ENCODE data around the gene CACNA1C. TPM values are rescaled to one million over a fixed set of nuclear protein-coding genes. Genes with fewer than 3 reads are reported as not detected.

The CACNA1C gene
- total and polyA plus RNA-seq, 2 of the 4 experiments (the other 2 are of a cell fraction): 1.6 to 2.6 TPM

GRCh38 chr12:2324387-2324786 lies 271.6 kb downstream of the CACNA1C start:
- CTCF ChIA-PET: no interaction called here
- peak overlapping the region; percentile 20 for H2AK9ac ChIP-seq (replicated peaks; ENCODE audit: low read depth, low read length, poor library complexity)
- no peak overlapping the region; the same call in 1 of the 2 replicates for H2AK5ac ChIP-seq (ENCODE audit: low read depth, low read length)
- H3K9me1 ChIP-seq (ENCODE audit: insufficient read depth, low read length): peaks cover 33% of the 10 kb centered on the region
- no peak overlapping the region for H3K18ac ChIP-seq (ENCODE audit: low read depth, low read length)
- H3K79me1 ChIP-seq (ENCODE audit: low read depth in 1 of 2, low read length in 2 of 2): peaks cover 0 to 15% of the 10 kb centered on the region in 2 experiments; a peak in 2 of 4 replicates
- no peak overlapping the region for H3K56ac ChIP-seq (ENCODE audit: extremely low read depth, insufficient read depth, low read length)
- no peak overlapping the region for H3K23ac ChIP-seq (ENCODE audit: low read depth, low read length)
- no peak for TF ChIP-seq BHLHE40 (IDR thresholded peaks at IDR 0.05; ENCODE audit: low read depth, low read length)
- TF ChIP-seq SMC3 (IDR thresholded peaks at IDR 0.05; ENCODE audit: low read depth, low read length): no peak
- TF ChIP-seq NFE2L2 (IDR thresholded peaks at IDR 0.05; ENCODE audit: low read depth, low read length): no peak
- TF ChIP-seq USF2 (IDR thresholded peaks at IDR 0.05; ENCODE audit: low read depth, low read length): no peak
- no peak for TF ChIP-seq CEBPB (IDR thresholded peaks at IDR 0.05; ENCODE audit: low read depth, low read length)
- no peak for TF ChIP-seq RCOR1 (IDR thresholded peaks at IDR 0.05; ENCODE audit: insufficient replicate concordance, low read length)
- no peak for TF ChIP-seq MXI1 (IDR thresholded peaks at IDR 0.05; ENCODE audit: borderline replicate concordance, low read depth, low read length)
- H2BK20ac ChIP-seq (ENCODE audit: low read depth, low read length): no peak overlapping the region
- no peaks in the 10 kb centered on the region for H3K9me3 ChIP-seq (ENCODE audit: control insufficient read depth, insufficient read depth, low read length)
- intact Hi-C loops (cut with micrococcal nuclease) (no loop called here), in situ Hi-C loops (cut with MboI; ENCODE audit: low sequenced_read_pairs) (no loop called here), dilution Hi-C loops (cut with HindIII; ENCODE audit: low sequenced_read_pairs, unreplicated experiment) (no loop called here)
- ATAC-seq (ENCODE audit: low read depth) (no peak), DNase-seq (no peak)
- H4K20me1 ChIP-seq (ENCODE audit: insufficient read depth, low read length): no peaks in the 10 kb centered on the region
- H3K4me2 ChIP-seq (ENCODE audit: low read depth, low read length): no peak overlapping the region
- BruUV-seq (replicated peaks): no TSS peak
- no peak overlapping the region for H3K14ac ChIP-seq (replicated peaks; ENCODE audit: low read depth, low read length)
- H2AFZ ChIP-seq (replicated peaks; ENCODE audit: low read length, poor library complexity): no peak overlapping the region
- peaks cover 19% of the 10 kb centered on the region for H3K4me1 ChIP-seq (ENCODE audit: control insufficient read depth, insufficient read depth, low read length)
- H2BK120ac ChIP-seq (ENCODE audit: low read depth, low read length): no peak overlapping the region
- no peak overlapping the region for H4K5ac ChIP-seq (ENCODE audit: low read depth, low read length)
- no peaks in the 10 kb centered on the region for H3K36me3 ChIP-seq (ENCODE audit: control insufficient read depth, insufficient read depth, low read length)
- H3K27ac ChIP-seq (ENCODE audit: insufficient read depth, low read length): no peak overlapping the region
- H3K4me3 ChIP-seq (ENCODE audit: insufficient read depth, low read depth, low read length): no peak overlapping the region
- no peak overlapping the region for H3K9ac ChIP-seq (ENCODE audit: low read depth, low read length)
- no peak overlapping the region for H4K91ac ChIP-seq (ENCODE audit: insufficient read depth, low read depth, low read length)
- H3K27me3 ChIP-seq (ENCODE audit: control insufficient read depth, insufficient read depth, low read length): no peaks in the 10 kb centered on the region
- no peak overlapping the region for H3K4ac ChIP-seq (ENCODE audit: low read depth, low read length)
- 75% methylated on average over 4 of the region's 9 CpGs; no CpG with 5 or more reads in 1 of the 2 experiments for whole genome bisulfite sequencing, 2 experiments (ENCODE audit: extremely low coverage in 2 of 2, insufficient read length in 1 of 2)
- no peak overlapping the region; a peak in 1 of 4 replicates for H4K8ac ChIP-seq (ENCODE audit: low read depth in 2 of 2, low read length in 2 of 2)
- POLR2A ChIA-PET (ENCODE audit: unreplicated experiment): no interaction called here
- no peak overlapping the region for H2BK5ac ChIP-seq (ENCODE audit: low read depth, low read length, poor library complexity, severe bottlenecking)
- no peak overlapping the region for H2BK15ac ChIP-seq (ENCODE audit: low read depth, low read length)

Measured in IMR-90 (cell line).